Natural killer cell (primary cell): ENCODE data around the gene DCN. TPM values are rescaled to one million over a fixed set of nuclear protein-coding genes. Genes with fewer than 3 reads are reported as not detected.

Experiments used
- ATAC-seq, 3 donors: fragments of 150-1000 bp in 2 of 3; fragments of 200-7000 bp in 1 of 3; cut with Tn5 transposase; 1 replicate in 1 of 3; 2 replicates in 2 of 3; pipeline ENCODE4 v1.10.0; 2021; ENCODE audit warnings: mild to moderate bottlenecking in 2 of 3, moderate library complexity in 2 of 3
- DNase-seq, 2 donors: peaks; one replicate each; pipeline versions ENCODE4 v3.0.0 to v3.0.0-alpha.2; 2013 to 2021; ENCODE audit warnings: mixed read lengths in 1 of 2
- H3K27ac ChIP-seq: one replicate; pipeline ENCODE4 v1.5.1; 2013; ENCODE audit warnings: mild to moderate bottlenecking, low read length
- H3K27me3 ChIP-seq: one replicate; pipeline ENCODE4 v1.6.1; 2013; ENCODE audit warnings: low read length; ENCODE audit not compliant: control insufficient read depth, insufficient read depth
- H3K36me3 ChIP-seq: one replicate; pipeline ENCODE4 v1.6.1; 2013; ENCODE audit warnings: low read length; ENCODE audit not compliant: control insufficient read depth, insufficient read depth
- H3K4me1 ChIP-seq: one replicate; pipeline ENCODE4 v1.6.1; 2013; ENCODE audit warnings: low read length; ENCODE audit not compliant: control insufficient read depth, insufficient read depth
- H3K4me3 ChIP-seq: one replicate; pipeline ENCODE4 v1.5.1; 2013; ENCODE audit warnings: low read length
- H3K9me3 ChIP-seq: one replicate; pipeline ENCODE4 v1.6.1; 2013; ENCODE audit warnings: low read length; ENCODE audit not compliant: control insufficient read depth, insufficient read depth
- H3K27ac Mint-ChIP-seq, 2 donors: one replicate each; pipeline ENCODE4 v1.8.0; 2022; ENCODE audit warnings: mild to moderate bottlenecking in 2 of 2, mixed read lengths in 2 of 2, moderate library complexity in 1 of 2
- H3K27me3 Mint-ChIP-seq, 2 donors: one replicate each; pipeline ENCODE4 v1.8.0; 2022; ENCODE audit warnings: low read depth in 2 of 2, mixed read lengths in 2 of 2
- H3K36me3 Mint-ChIP-seq: one replicate; pipeline ENCODE4 v1.8.0; 2022; ENCODE audit warnings: mixed read lengths
- H3K4me1 Mint-ChIP-seq, 2 donors: one replicate each; pipeline ENCODE4 v1.8.0; 2022; ENCODE audit warnings: mixed read lengths in 2 of 2
- H3K4me3 Mint-ChIP-seq: one replicate; pipeline ENCODE4 v1.8.0; 2022; ENCODE audit warnings: mild to moderate bottlenecking, moderate library complexity, mixed read lengths
- H3K9me3 Mint-ChIP-seq, 2 donors: one replicate each; pipeline ENCODE4 v1.8.0; 2022; ENCODE audit warnings: mixed read lengths in 2 of 2
- WGBS: methylation state at CpG from one replicate; pipeline ENCODE4 v1.1.7; 2013; ENCODE audit warnings: missing lambda C conversion rate; ENCODE audit not compliant: insufficient coverage; 5-methylcytosine and 5-hydroxymethylcytosine counted together
- intact Hi-C: fragments of 100-400 bp; cut with micrococcal nuclease; formaldehyde crosslinking; loops from one replicate; pipeline ENCODE4 v1.14.2; 2022
- total RNA-seq, 4 donors: library from RNA; stranded (reverse); fragments of 120-200 nt in 1 of 4; gene quantifications; one replicate each; pipeline versions ENCODE4 v1.2.3 to v1.2.4, GENCODE V29; 2013 to 2022
- TF ChIP-seq, protein P1 (sequence below): fragments of 200-600 bp; IDR thresholded peaks from one replicate; pipeline ENCODE4 v1.8.0; 2022; ENCODE audit warnings: antibody characterized with exemption

DCN gene
- total RNA-seq, 3 donors from 2014 or later (not counting 1 experiment from before 2014, with no cell fraction given), result 0.90 TPM; not detected in 2

DNA sequence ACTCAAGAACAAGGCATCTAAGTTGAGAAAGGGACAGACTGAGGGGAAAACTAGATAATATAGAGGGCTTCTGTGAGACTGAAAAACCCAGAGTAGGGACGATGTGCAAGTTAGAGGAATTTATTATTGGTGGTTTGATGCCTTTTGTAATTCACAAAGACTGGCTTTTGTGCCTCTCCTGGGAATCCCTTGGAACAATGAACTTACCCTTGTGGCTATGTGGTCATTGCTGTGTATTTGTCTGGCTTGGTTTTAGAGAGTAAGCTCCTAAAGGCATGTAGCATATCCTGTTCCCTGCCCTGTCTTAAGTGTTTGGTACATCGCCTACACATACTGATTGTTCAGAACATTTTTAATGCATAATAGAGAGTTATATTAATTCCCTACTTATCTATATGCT is 26.6 kb downstream of the DCN start:
- Mint-ChIP-seq H3K9me3 (no peaks in the 10 kb centered on the region), H3K4me1 (no peaks in the 10 kb centered on the region), H3K27ac (no peak overlapping the region), H3K36me3 (no peaks in the 10 kb centered on the region), H3K4me3 (no peak overlapping the region), H3K27me3 (no peaks in the 10 kb centered on the region)
- no peaks in the 10 kb centered on the region for H3K27me3 ChIP-seq
- DNase-seq, result no peak
- H3K36me3 ChIP-seq, result no peaks in the 10 kb centered on the region
- ATAC-seq, result no peak
- no peaks in the 10 kb centered on the region for H3K9me3 ChIP-seq
- no peak overlapping the region for H3K4me3 ChIP-seq
- WGBS, result 36% methylated on average over 1 of the region's 2 CpGs
- intact Hi-C loops, result no loop called here
- no peak overlapping the region for H3K27ac ChIP-seq
- no peaks in the 10 kb centered on the region for H3K4me1 ChIP-seq
- TF ChIP-seq, protein P1, sequence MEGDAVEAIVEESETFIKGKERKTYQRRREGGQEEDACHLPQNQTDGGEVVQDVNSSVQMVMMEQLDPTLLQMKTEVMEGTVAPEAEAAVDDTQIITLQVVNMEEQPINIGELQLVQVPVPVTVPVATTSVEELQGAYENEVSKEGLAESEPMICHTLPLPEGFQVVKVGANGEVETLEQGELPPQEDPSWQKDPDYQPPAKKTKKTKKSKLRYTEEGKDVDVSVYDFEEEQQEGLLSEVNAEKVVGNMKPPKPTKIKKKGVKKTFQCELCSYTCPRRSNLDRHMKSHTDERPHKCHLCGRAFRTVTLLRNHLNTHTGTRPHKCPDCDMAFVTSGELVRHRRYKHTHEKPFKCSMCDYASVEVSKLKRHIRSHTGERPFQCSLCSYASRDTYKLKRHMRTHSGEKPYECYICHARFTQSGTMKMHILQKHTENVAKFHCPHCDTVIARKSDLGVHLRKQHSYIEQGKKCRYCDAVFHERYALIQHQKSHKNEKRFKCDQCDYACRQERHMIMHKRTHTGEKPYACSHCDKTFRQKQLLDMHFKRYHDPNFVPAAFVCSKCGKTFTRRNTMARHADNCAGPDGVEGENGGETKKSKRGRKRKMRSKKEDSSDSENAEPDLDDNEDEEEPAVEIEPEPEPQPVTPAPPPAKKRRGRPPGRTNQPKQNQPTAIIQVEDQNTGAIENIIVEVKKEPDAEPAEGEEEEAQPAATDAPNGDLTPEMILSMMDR, result no peak

DNA sequence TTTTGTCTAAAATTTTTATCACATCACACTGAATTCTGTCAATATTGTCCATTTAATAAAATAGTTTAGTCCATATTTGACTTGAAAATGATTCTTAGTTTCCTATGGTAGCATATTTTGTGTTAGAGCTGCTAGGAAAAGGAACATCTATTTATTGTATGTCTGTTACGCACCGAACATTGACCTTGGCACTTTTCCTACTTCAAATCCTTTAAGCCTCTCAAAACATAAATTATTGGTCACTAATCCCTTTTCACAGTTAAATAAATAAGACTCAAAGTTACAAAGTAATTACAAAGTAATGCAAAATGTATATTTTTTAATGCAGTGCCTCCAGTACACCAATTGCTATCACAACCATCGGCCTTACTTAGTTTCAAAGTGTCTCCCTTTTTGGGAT is 28.5 kb downstream of the DCN start:
- Mint-ChIP-seq H3K4me3 (no peak overlapping the region), H3K36me3 (no peaks in the 10 kb centered on the region), H3K9me3 (peaks cover 0 to 3% of the 10 kb centered on the region in 2 donors), H3K27me3 (no peaks in the 10 kb centered on the region), H3K27ac (no peak overlapping the region), H3K4me1 (no peaks in the 10 kb centered on the region)
- Histone ChIP-seq H3K4me3 (no peak overlapping the region), H3K27me3 (no peaks in the 10 kb centered on the region), H3K27ac (no peak overlapping the region), H3K4me1 (no peaks in the 10 kb centered on the region), H3K9me3 (no peaks in the 10 kb centered on the region), H3K36me3 (no peaks in the 10 kb centered on the region)
- TF ChIP-seq, protein P1, result no peak
- no peak for DNase-seq
- intact Hi-C loops, result no loop called here
- no peak for ATAC-seq
- no CpG with 5 or more reads among the region's 3 CpGs for WGBS

DNA sequence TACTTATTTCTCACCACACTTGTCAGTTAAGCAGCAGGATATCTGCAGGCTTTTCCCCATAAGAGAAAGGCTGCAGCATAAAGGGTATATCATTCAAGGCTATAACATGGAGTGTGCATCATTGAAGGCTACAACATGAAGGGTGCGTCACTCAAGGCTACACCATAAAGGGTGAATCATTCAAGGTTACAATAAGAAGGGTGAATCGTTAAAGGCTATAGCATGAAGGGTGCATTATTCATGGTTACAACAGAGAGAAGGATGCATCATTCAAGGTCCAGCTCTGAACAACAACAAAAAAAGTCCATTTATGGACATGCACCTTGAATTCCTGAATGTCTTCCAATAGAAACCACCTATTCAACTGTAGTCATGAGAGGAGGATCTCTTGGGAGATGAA is 38.6 kb downstream of the DCN start:
- no peaks in the 10 kb centered on the region for H3K36me3 Mint-ChIP-seq
- no peak overlapping the region for H3K4me3 Mint-ChIP-seq
- WGBS, result 92% methylated on average over 2 of the region's 2 CpGs
- no peak for DNase-seq
- Histone ChIP-seq H3K4me1 (no peaks in the 10 kb centered on the region), H3K27ac (no peak overlapping the region), H3K4me3 (no peak overlapping the region), H3K36me3 (no peaks in the 10 kb centered on the region), H3K27me3 (no peaks in the 10 kb centered on the region), H3K9me3 (no peaks in the 10 kb centered on the region)
- intact Hi-C loops, result no loop called here
- H3K9me3 Mint-ChIP-seq, result peaks cover 2 to 4% of the 10 kb centered on the region in 2 donors
- H3K4me1 Mint-ChIP-seq, result no peaks in the 10 kb centered on the region
- TF ChIP-seq, protein P1, result no peak
- no peaks in the 10 kb centered on the region for H3K27me3 Mint-ChIP-seq
- no peak overlapping the region for H3K27ac Mint-ChIP-seq
- no peak for ATAC-seq

DNA sequence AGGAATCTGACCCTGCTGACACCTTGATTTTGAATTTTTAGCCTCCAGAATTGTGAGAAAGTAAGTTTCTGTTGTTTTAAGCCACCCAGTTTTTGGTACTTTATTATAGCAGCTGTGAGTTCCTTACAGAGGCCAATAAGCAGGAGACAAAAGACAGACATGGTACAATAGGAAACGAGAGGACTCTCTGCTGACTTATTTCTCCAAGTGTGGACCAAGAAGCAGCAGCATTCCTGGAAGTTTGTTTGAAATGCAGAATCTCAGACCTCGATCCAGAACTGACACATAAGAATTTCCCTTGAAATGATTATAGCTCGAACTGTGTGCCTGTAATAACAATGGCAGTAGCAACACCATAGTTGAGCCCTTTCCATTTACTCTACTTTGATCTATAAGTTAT is 39.4 kb downstream of the DCN start:
- no peaks in the 10 kb centered on the region for H3K36me3 Mint-ChIP-seq
- Histone ChIP-seq H3K4me3 (no peak overlapping the region), H3K4me1 (no peaks in the 10 kb centered on the region), H3K27ac (no peak overlapping the region), H3K36me3 (no peaks in the 10 kb centered on the region), H3K9me3 (no peaks in the 10 kb centered on the region), H3K27me3 (no peaks in the 10 kb centered on the region)
- H3K9me3 Mint-ChIP-seq, result peaks cover 2 to 4% of the 10 kb centered on the region in 2 donors
- DNase-seq (no peak), ATAC-seq (no peak)
- 79% methylated on average over 3 of the region's 3 CpGs for WGBS
- H3K27me3 Mint-ChIP-seq, result no peaks in the 10 kb centered on the region
- H3K27ac Mint-ChIP-seq, result no peak overlapping the region
- H3K4me1 Mint-ChIP-seq, result no peaks in the 10 kb centered on the region
- TF ChIP-seq, protein P1, result no peak
- no peak overlapping the region for H3K4me3 Mint-ChIP-seq
- intact Hi-C loops, result no loop called here
